ENCODE results near the gene AP2B1. TPM values are rescaled to one million over a fixed set of nuclear protein-coding genes. Genes with fewer than 3 reads are reported as not detected.

The AP2B1 gene
- total RNA-seq, 4 donors from 2014 or later = 35.6 to 217 (median 39.7) TPM

DNA sequence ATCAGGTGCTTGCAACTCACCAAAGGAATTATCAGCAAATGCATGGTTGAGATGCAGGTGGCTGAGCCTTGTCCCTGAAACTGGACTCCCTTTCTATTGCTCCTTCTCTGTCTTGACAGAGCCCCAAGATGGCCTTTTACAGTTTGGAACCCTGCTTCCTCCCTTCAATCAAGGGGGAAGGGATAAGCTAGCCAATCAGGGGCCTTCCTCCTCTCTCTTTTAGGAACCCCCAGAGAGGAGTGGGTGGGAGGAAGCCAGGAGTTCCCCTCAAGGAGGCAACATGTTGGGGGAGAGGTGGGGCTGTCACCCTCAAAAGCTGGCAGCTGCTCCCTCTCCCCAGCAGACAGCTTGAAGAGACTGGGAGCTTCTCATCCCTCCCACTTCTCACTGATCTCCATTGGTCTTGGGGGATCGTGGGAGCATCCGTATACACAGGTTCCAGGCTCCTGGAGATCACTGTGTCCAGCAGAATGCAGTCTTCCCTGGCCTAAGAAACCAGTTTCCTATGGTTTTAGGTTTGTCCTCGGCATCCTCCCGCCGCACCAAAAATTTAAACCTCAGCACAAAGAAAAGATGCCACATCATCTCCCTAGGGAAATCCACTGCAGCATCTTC is 151.5 kb downstream of the AP2B1 start:
- DNase-seq (ENCODE audit: low spot score in 2 of 2) = peak in 1 of 2 donors; percentile 76
- H3K4me3 ChIP-seq (ENCODE audit: low read depth, poor library complexity, severe bottlenecking) = no peak overlapping the region
- TF ChIP-seq POLR2A (IDR thresholded peaks at IDR 0.05) = no peak
- TF ChIP-seq, protein P1, sequence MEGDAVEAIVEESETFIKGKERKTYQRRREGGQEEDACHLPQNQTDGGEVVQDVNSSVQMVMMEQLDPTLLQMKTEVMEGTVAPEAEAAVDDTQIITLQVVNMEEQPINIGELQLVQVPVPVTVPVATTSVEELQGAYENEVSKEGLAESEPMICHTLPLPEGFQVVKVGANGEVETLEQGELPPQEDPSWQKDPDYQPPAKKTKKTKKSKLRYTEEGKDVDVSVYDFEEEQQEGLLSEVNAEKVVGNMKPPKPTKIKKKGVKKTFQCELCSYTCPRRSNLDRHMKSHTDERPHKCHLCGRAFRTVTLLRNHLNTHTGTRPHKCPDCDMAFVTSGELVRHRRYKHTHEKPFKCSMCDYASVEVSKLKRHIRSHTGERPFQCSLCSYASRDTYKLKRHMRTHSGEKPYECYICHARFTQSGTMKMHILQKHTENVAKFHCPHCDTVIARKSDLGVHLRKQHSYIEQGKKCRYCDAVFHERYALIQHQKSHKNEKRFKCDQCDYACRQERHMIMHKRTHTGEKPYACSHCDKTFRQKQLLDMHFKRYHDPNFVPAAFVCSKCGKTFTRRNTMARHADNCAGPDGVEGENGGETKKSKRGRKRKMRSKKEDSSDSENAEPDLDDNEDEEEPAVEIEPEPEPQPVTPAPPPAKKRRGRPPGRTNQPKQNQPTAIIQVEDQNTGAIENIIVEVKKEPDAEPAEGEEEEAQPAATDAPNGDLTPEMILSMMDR (IDR thresholded peaks at IDR 0.05) = no peak
- WGBS, 2 donors = 89% methylated on average over 5 of the region's 5 CpGs
- intact Hi-C loops (cut with DNase I; ENCODE audit: low total_unique reads) = no loop called here

DNA sequence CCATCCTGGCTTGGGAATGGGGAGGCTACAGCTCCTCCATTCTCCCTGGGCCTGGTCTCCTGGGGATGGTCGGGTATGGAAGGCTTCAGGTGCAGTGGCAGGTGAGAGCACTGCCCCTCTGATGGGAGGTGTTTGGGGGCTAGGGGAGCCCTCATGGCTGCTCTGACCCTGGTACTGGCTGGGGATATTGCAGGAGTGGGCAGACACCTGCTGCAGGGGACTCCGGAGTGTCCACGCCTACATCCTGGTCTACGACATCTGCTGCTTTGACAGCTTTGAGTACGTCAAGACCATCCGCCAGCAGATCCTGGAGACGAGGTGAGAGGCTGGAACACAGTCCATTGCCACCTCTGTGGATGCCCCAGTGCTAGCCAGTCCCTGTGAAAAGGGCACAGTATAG is 153.1 kb downstream of the AP2B1 start:
- intact Hi-C loops (cut with DNase I; ENCODE audit: low total_unique reads) = no loop called here
- 88 to 94% methylated on average over 6 to 7 of the region's 7 CpGs for WGBS, 2 donors
- peak in 1 of 2 donors; percentile 68 for DNase-seq (ENCODE audit: low spot score in 2 of 2)
- H3K4me3 ChIP-seq (ENCODE audit: low read depth, poor library complexity, severe bottlenecking) = no peak overlapping the region
- TF ChIP-seq POLR2A (IDR thresholded peaks at IDR 0.05) = no peak
- TF ChIP-seq, protein P1 (IDR thresholded peaks at IDR 0.05) = no peak

DNA sequence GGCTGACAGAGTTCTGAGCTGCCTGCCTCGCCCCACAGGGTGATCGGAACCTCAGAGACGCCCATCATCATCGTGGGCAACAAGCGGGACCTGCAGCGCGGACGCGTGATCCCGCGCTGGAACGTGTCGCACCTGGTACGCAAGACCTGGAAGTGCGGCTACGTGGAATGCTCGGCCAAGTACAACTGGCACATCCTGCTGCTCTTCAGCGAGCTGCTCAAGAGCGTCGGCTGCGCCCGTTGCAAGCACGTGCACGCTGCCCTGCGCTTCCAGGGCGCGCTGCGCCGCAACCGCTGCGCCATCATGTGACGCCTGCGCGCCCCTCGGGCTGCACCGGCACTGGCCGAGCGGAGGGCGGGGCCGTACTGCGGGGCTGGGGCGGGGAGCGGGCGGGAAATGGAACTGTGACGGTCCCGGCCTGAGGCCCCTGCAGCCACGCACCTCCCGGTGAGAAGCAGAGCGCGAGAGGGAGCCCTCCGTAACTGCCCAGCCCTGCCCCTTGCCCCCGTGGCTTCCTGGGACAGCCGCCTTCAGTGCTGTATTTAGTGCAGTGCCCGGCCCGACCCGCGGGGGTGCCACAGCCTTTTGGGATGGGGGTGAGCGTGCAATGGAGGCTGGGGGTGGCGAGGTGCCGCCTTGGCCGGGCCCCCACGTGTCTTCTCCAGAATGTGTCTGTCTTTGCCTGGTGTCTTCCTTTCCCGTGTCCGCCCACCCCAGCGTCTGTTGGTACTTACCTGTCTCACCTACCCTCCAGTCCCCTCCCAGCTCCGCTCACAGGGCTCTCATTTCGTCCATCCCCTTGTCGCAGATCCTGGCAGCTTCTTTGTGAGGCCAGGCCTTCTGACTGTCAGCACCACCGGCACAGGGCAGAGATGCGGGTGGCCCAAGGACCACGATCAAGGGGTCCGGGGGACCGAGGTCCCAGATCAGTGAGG is 154.1 kb downstream of the AP2B1 start:
- peak in 1 of 2 donors; percentile 81 for DNase-seq (ENCODE audit: low spot score in 2 of 2)
- no peak for TF ChIP-seq POLR2A (IDR thresholded peaks at IDR 0.05)
- no peak overlapping the region for H3K4me3 ChIP-seq (ENCODE audit: low read depth, poor library complexity, severe bottlenecking)
- intact Hi-C loops (cut with DNase I; ENCODE audit: low total_unique reads) = no loop called here
- WGBS, 2 donors = 18 to 19% methylated on average over 30 to 70 of the region's 73 CpGs

DNA sequence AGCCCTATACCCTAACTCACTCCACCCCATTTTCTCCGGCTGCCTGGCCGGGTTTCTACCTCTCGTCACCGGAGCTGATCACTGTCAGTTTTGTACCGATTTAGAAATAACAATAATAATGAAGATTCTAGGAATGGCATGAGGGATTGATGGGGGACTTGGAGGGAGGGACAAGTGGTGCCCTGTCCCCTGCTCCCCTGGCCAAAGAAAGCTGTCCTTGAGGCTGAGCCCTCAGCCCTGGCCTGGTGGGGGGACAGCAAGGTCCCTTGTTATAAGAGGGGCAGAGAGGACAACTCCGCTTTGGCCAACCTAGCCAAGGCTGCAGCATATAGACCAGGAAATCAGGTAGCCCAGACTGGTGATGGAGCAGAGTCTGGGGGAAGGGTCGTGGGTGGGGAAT is 155.4 kb downstream of the AP2B1 start:
- no peak overlapping the region for H3K4me3 ChIP-seq (ENCODE audit: low read depth, poor library complexity, severe bottlenecking)
- intact Hi-C loops (cut with DNase I; ENCODE audit: low total_unique reads) = no loop called here
- WGBS, 2 donors = 67 to 68% methylated on average over 7 of the region's 7 CpGs
- TF ChIP-seq POLR2A (IDR thresholded peaks at IDR 0.05) = no peak
- TF ChIP-seq, protein P1 (IDR thresholded peaks at IDR 0.05) = no peak
- DNase-seq (ENCODE audit: low spot score in 2 of 2) = peak in 1 of 2 donors; percentile 71

DNA sequence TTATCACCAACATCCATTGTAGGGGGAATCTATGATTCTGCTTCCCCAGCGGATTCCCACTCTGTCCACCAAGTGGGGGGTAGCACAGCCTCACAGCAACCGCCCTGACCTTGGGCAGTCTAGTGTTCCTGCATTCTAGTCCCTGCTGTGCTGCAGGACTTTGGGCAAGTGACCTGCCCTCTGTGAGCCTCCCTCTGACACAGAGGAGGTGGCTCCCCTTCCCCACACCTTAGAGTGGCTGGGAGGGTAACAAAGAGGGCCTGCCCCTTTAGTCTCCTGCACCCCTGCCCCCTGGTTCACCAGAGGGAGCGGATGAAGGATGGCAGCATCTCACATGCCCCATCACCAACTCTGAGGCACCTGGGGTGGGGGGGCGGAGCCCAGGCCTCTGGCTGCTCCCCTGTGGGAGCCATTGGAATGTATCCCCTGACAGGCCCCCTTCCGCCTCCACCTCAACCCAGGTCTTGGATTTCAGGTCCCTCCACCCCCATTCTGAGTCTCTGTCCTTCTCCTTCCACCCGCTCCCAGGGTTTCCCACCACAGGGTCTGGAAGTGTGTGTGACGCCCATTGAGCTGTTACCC is 155.9 kb downstream of the AP2B1 start:
- no peak for TF ChIP-seq POLR2A (IDR thresholded peaks at IDR 0.05)
- TF ChIP-seq, protein P1 (IDR thresholded peaks at IDR 0.05) = no peak
- no peak overlapping the region for H3K4me3 ChIP-seq (ENCODE audit: low read depth, poor library complexity, severe bottlenecking)
- WGBS, 2 donors = 76 to 82% methylated on average over 7 of the region's 7 CpGs
- intact Hi-C loops (cut with DNase I; ENCODE audit: low total_unique reads) = no loop called here
- peak in 1 of 2 donors; percentile 53 for DNase-seq (ENCODE audit: low spot score in 2 of 2)

Data from lower leg skin (tissue), 4 donors.